Adrenal gland (tissue), 12 donors: Measurements from ENCODE around the gene MORN1. TPM values are rescaled to one million over a fixed set of nuclear protein-coding genes. Genes with fewer than 3 reads are reported as not detected.

Source experiments
- DNase-seq, 7 donors: peaks; one replicate each; pipeline ENCODE4 v3.0.0-alpha.2; 2019 to 2020
- H3K27ac ChIP-seq, 5 donors: fragments of 200-600 bp; sonication (generic) in 4 of 5; 1 replicate in 3 of 5; 2 replicates in 2 of 5; pipeline versions ENCODE4 v1.5.1 to v1.8.0; 2016 to 2020; ENCODE audit warnings: mild to moderate bottlenecking in 1 of 5
- H3K27me3 ChIP-seq: fragments of 200-600 bp; 2 replicates; pipeline ENCODE4 v1.8.0; 2021
- H3K36me3 ChIP-seq, 2 donors: fragments of 200-600 bp; replicated peaks in 1 of 2; 1 replicate in 1 of 2; 2 replicates in 1 of 2; pipeline versions ENCODE4 v1.5.1 to v1.8.0; 2018 to 2022
- H3K4me1 ChIP-seq, 2 donors: fragments of 200-600 bp; replicated peaks in 1 of 2; 1 replicate in 1 of 2; 2 replicates in 1 of 2; pipeline versions ENCODE4 v1.5.1 to v1.8.0; 2018 to 2021
- H3K4me3 ChIP-seq, 4 donors: fragments of 200-600 bp; sonication (generic) in 3 of 4; one replicate each; pipeline ENCODE4 v1.5.1; 2016 to 2018
- H3K9me3 ChIP-seq, 3 donors: fragments of 200-600 bp; sonication (generic) in 1 of 3; replicated peaks in 1 of 3; 1 replicate in 2 of 3; 2 replicates in 1 of 3; pipeline versions ENCODE4 v1.5.1 to v1.8.0; 2016 to 2021
- CTCF ChIP-seq, 6 experiments: fragments of 450-650 bp in 4 of 6; fragments of 200-600 bp in 2 of 6; sonication (generic) in 1 of 6; IDR thresholded peaks; 1 replicate in 5 of 6; 2 replicates in 1 of 6; pipeline versions ENCODE4 v1.5.1 to v1.8.0; 2016 to 2021; ENCODE audit warnings: antibody characterized with exemption in 6 of 6, mild to moderate bottlenecking in 2 of 6, moderate library complexity in 1 of 6
- POLR2A ChIP-seq, 2 donors: fragments of 450-650 bp; IDR thresholded peaks; one replicate each; pipeline ENCODE4 v1.6.1; 2017; ENCODE audit warnings: antibody characterized with exemption in 2 of 2, mild to moderate bottlenecking in 2 of 2, moderate library complexity in 1 of 2
- WGBS, 4 donors: extraction: QIAGEN DNeasy Blood & Tissue Kit in 2 of 4; methylation state at CpG; one replicate each; pipeline versions ENCODE4 v1.1.5 to v1.1.7; 2013 to 2017; 5-methylcytosine and 5-hydroxymethylcytosine counted together
- intact Hi-C, 2 donors: fragments of 100-400 bp; cut with DNase I; formaldehyde crosslinking; loops; one replicate each; pipeline versions ENCODE4 v1.14.1 to v1.15.0; 2022 to 2023
- polyA plus RNA-seq, 3 donors: library from polyadenylated mRNA; stranded (reverse); fragments of 200-250 nt in 2 of 3; fragments of 350-450 nt in 1 of 3; fragmentation: Illumina TruSeq in 1 of 3; extraction: RNeasy Lipid Tissue Mini Kit (QIAGEN cat#74804) in 1 of 3; gene quantifications; one replicate each; pipeline ENCODE4 v1.2.3, GENCODE V29; 2013 to 2014
- total RNA-seq, 9 donors: library from RNA; depleted of rRNA in 4 of 9; stranded (reverse); fragments of >200 nt in 4 of 9; fragments of 120-200 nt in 1 of 9; fragmentation: NEBNext Ultra II Directional in 1 of 9; extraction: Animal tissue kit (Norgen Biotek cat#: 25700) in 1 of 9; gene quantifications; one replicate each; pipeline versions ENCODE4 v1.1.0 to v1.2.4, GENCODE V29; 2013 to 2023
- donor health status: healthy with polysubstance abuse.
- donor health status: Bipolar disorder and iron deficiency.
- donor health status: DM: yes; HTN: yes; CAD: no.
- donor health status: DM: no; HTN: no; CAD: no.
- donor health status: DM: no; HTN: no; CAD: no.
- donor health status: DM: yes; HTN: yes; CAD: no.

Gene MORN1
- total and polyA plus RNA-seq, 12 donors: 1.8 to 14.1 (median 8.7) TPM

GRCh38 chr1:2307064-2307605 is 84.2 kb downstream of the MORN1 start:
- Histone ChIP-seq H3K36me3 (peaks cover 0 to 60% of the 10 kb centered on the region in 2 donors), H3K9me3 (no peaks in the 10 kb centered on the region), H3K4me3 (no peak overlapping the region), H3K27me3 (no peaks in the 10 kb centered on the region), H3K27ac (no peak overlapping the region), H3K4me1 (peaks cover 6 to 18% of the 10 kb centered on the region in 2 donors)
- no peak for DNase-seq
- intact Hi-C loops: no loop called here
- TF ChIP-seq CTCF (IDR thresholded peaks at IDR 0.05): no peak
- TF ChIP-seq POLR2A (IDR thresholded peaks at IDR 0.05): no peak
- 94 to 96% (median 95%) methylated on average over 33 to 41 of the region's 41 CpGs for WGBS, 4 donors

- WGBS, 4 donors: 90 to 97% (median 92%) methylated on average over 40 to 81 of the region's 81 CpGs
- Histone ChIP-seq H3K27ac (no peak overlapping the region), H3K9me3 (no peaks in the 10 kb centered on the region), H3K36me3 (peaks cover 0 to 60% of the 10 kb centered on the region in 2 donors), H3K4me3 (no peak overlapping the region), H3K27me3 (no peaks in the 10 kb centered on the region), H3K4me1 (peaks cover 6 to 19% of the 10 kb centered on the region in 2 donors)
- DNase-seq: no peak
- intact Hi-C loops: no loop called here
- TF ChIP-seq POLR2A (IDR thresholded peaks at IDR 0.05): no peak
- no peak for TF ChIP-seq CTCF (IDR thresholded peaks at IDR 0.05)
Measured at GRCh38 chr1:2306151-2306978, 85.0 kb downstream of the MORN1 start.

- 81 to 91% (median 86%) methylated on average over 36 to 49 of the region's 49 CpGs for WGBS, 4 donors
- H3K9me3 ChIP-seq: no peaks in the 10 kb centered on the region
- peaks cover 0 to 60% of the 10 kb centered on the region in 2 donors for H3K36me3 ChIP-seq
- no peaks in the 10 kb centered on the region for H3K27me3 ChIP-seq
- peaks cover 4 to 22% of the 10 kb centered on the region in 2 donors for H3K4me1 ChIP-seq
- TF ChIP-seq CTCF (IDR thresholded peaks at IDR 0.05) (no peak), POLR2A (IDR thresholded peaks at IDR 0.05) (no peak)
- intact Hi-C loops: no loop called here
- peak overlapping the region in 1 of 5 donors; percentile 6 for H3K27ac ChIP-seq
- no peak for DNase-seq
- H3K4me3 ChIP-seq: no peak overlapping the region
Measured at GRCh38 chr1:2304921-2305681, 86.3 kb downstream of the MORN1 start.

- 88 to 92% (median 90%) methylated on average over 15 to 22 of the region's 22 CpGs for WGBS, 4 donors
- H3K36me3 ChIP-seq: peaks cover 0 to 59% of the 10 kb centered on the region in 2 donors
- H3K4me1 ChIP-seq: peaks cover 6 to 28% of the 10 kb centered on the region in 2 donors
Measured at GRCh38 chr1:2304282-2304681, 87.1 kb downstream of the MORN1 start.

More at GRCh38 chr1:2304282-2304681, 87.1 kb downstream of the MORN1 start:
- intact Hi-C loops: no loop called here
- Histone ChIP-seq H3K9me3 (no peaks in the 10 kb centered on the region), H3K4me3 (no peak overlapping the region), H3K27ac (peak overlapping the region in 1 of 5 donors; percentile 6), H3K27me3 (no peaks in the 10 kb centered on the region)
- no peak for DNase-seq
- no peak for TF ChIP-seq POLR2A (IDR thresholded peaks at IDR 0.05)
- TF ChIP-seq CTCF (IDR thresholded peaks at IDR 0.05): no peak
